ENCODE data around the gene IBA57. TPM values are rescaled to one million over a fixed set of nuclear protein-coding genes. Genes with fewer than 3 reads are reported as not detected.
A peak's percentile ranks its signal among the peaks of the same experiment; 100 is the strongest.

IBA57 gene
- total RNA-seq, 2 donors from 2014 or later, result 11.0 to 16.9 TPM

GRCh38 chr1:228177183-228177475, 11.5 kb downstream of the IBA57 start:
- Histone ChIP-seq H3K4me3 (no peak overlapping the region), H3K27me3 (no peaks in the 10 kb centered on the region), H3K36me3 (no peaks in the 10 kb centered on the region), H3K27ac (no peak overlapping the region), H3K9me3 (no peaks in the 10 kb centered on the region), H3K4me1 (no peaks in the 10 kb centered on the region), H3K9ac (ENCODE audit: low read depth in 2 of 2, low read length in 2 of 2) (no peak overlapping the region)
- intact Hi-C loops (cut with DNase I), result no loop called here
- no peak for DNase-seq
- TF ChIP-seq CTCF (IDR thresholded peaks at IDR 0.05), result no peak

- TF ChIP-seq CTCF (IDR thresholded peaks at IDR 0.05), result no peak
- no peak for DNase-seq
Measured at GRCh38 chr1:228177721-228178710, 12.4 kb downstream of the IBA57 start.

GRCh38 chr1:228178737-228179684, 13.4 kb downstream of the IBA57 start:
- Histone ChIP-seq H3K36me3 (no peaks in the 10 kb centered on the region), H3K27ac (peak overlapping the region; percentile 55), H3K9ac (ENCODE audit: low read depth in 2 of 2, low read length in 2 of 2) (no peak overlapping the region), H3K9me3 (no peaks in the 10 kb centered on the region), H3K4me1 (no peaks in the 10 kb centered on the region), H3K27me3 (no peaks in the 10 kb centered on the region), H3K4me3 (no peak overlapping the region)
- intact Hi-C loops (cut with DNase I), result no loop called here
- DNase-seq, result no peak
- TF ChIP-seq CTCF (IDR thresholded peaks at IDR 0.05), result no peak

More at GRCh38 chr1:228177721-228178710, 12.4 kb downstream of the IBA57 start:
- intact Hi-C loops (cut with DNase I), result no loop called here
- Histone ChIP-seq H3K9ac (ENCODE audit: low read depth in 2 of 2, low read length in 2 of 2) (no peak overlapping the region), H3K27me3 (no peaks in the 10 kb centered on the region), H3K36me3 (no peaks in the 10 kb centered on the region), H3K9me3 (no peaks in the 10 kb centered on the region), H3K27ac (no peak overlapping the region), H3K4me3 (no peak overlapping the region), H3K4me1 (no peaks in the 10 kb centered on the region)

GRCh38 chr1:228180271-228180958, 14.8 kb downstream of the IBA57 start:
- no peak for TF ChIP-seq CTCF (IDR thresholded peaks at IDR 0.05)
- intact Hi-C loops (cut with DNase I), result no loop called here
- no peak for DNase-seq

More at GRCh38 chr1:228180271-228180958, 14.8 kb downstream of the IBA57 start:
- no peaks in the 10 kb centered on the region for H3K9me3 ChIP-seq
- no peaks in the 10 kb centered on the region for H3K4me1 ChIP-seq
- H3K27ac ChIP-seq, result no peak overlapping the region
- H3K36me3 ChIP-seq, result no peaks in the 10 kb centered on the region
- no peak overlapping the region for H3K4me3 ChIP-seq
- H3K9ac ChIP-seq (ENCODE audit: low read depth in 2 of 2, low read length in 2 of 2), result no peak overlapping the region
- no peaks in the 10 kb centered on the region for H3K27me3 ChIP-seq
